ENCODE measurements around the gene CCDC192.
"Not testable (repeated sequence)": the region's sequence is repeated elsewhere in the genome, so short reads cannot be mapped to it uniquely, and the experiment has no call there.

Gene CCDC192

GRCh38 chr5:127769386-127769785, 66.2 kb downstream of the CCDC192 start:
- no peak for DNase-seq

GRCh38 chr5:127770272-127770671, 67.1 kb downstream of the CCDC192 start:
- no peak for DNase-seq

- no peak for DNase-seq
Observed at GRCh38 chr5:127772531-127772930, 69.3 kb downstream of the CCDC192 start.

GRCh38 chr5:127774221-127774620, 71.0 kb downstream of the CCDC192 start:
- DNase-seq: no peak

- no peak for DNase-seq
Observed at GRCh38 chr5:127776477-127776876, 73.3 kb downstream of the CCDC192 start.

GRCh38 chr5:127777957-127778356, 74.8 kb downstream of the CCDC192 start:
- no peak for DNase-seq

GRCh38 chr5:127782450-127782849, 79.3 kb downstream of the CCDC192 start:
- DNase-seq: not testable (repeated sequence)

GRCh38 chr5:127785098-127785927, 82.1 kb downstream of the CCDC192 start:
- DNase-seq: no peak

GRCh38 chr5:127791439-127791838, 88.2 kb downstream of the CCDC192 start:
- DNase-seq: no peak

- DNase-seq: not testable (repeated sequence)
Observed at GRCh38 chr5:127791908-127792307, 88.7 kb downstream of the CCDC192 start.

- DNase-seq: no peak
Observed at GRCh38 chr5:127793052-127793451, 89.9 kb downstream of the CCDC192 start.

GRCh38 chr5:127793879-127794278, 90.7 kb downstream of the CCDC192 start:
- DNase-seq: no peak

GRCh38 chr5:127796211-127796610, 93.0 kb downstream of the CCDC192 start:
- no peak for DNase-seq

GRCh38 chr5:127799293-127799905, 96.2 kb downstream of the CCDC192 start:
- no peak for DNase-seq

GRCh38 chr5:127801751-127802476, 98.7 kb downstream of the CCDC192 start:
- no peak for DNase-seq

- no peak for DNase-seq
Observed at GRCh38 chr5:127802477-127802865, 99.3 kb downstream of the CCDC192 start.

- DNase-seq: no peak
Observed at GRCh38 chr5:127804886-127805426, 101.8 kb downstream of the CCDC192 start.

GRCh38 chr5:127805448-127805847, 102.3 kb downstream of the CCDC192 start:
- DNase-seq: no peak

GRCh38 chr5:127806776-127807175, 103.6 kb downstream of the CCDC192 start:
- no peak for DNase-seq

GRCh38 chr5:127809533-127809932, 106.3 kb downstream of the CCDC192 start:
- DNase-seq: no peak

- DNase-seq: no peak
Observed at GRCh38 chr5:127810017-127810416, 106.8 kb downstream of the CCDC192 start.

- DNase-seq: no peak
Observed at GRCh38 chr5:127810707-127811490, 107.7 kb downstream of the CCDC192 start.

- no peak for DNase-seq
Observed at GRCh38 chr5:127812570-127812969, 109.4 kb downstream of the CCDC192 start.

Measured in CD4-positive, alpha-beta T cell treated with Interferon gamma for 1 hour (primary cell).